A549 treated with GW870086 at 1 μM for 4 hours (cell line): ENCODE measurements around the gene ATP13A5. TPM values are rescaled to one million over a fixed set of nuclear protein-coding genes. Genes with fewer than 3 reads are reported as not detected.

Source experiments
- total RNA-seq: library from RNA; stranded (reverse); fragments of 200-300 nt; extraction: Qiagen RNA extraction; gene quantifications from 5 replicates; pipeline ENCODE4 v1.2.3, GENCODE V29; 2022; ENCODE audit warnings: low read depth

Gene ATP13A5
- not detected in 5 replicates for total RNA-seq

GRCh38 chr3:193378706-193379105, at the start of gene ATP13A5:
TSS of gene ATP13A5 (minus strand) at chr3:193378753. CDS start at chr3:193378725, 28 bp downstream.

GRCh38 chr3:193240850-193241706, 137.5 kb downstream of the ATP13A5 start, which contains the start of gene PLAAT1:
TSS of gene PLAAT1 (plus strand) at chr3:193241222. CDS start at chr3:193255651, 14,429 bp downstream.

Other genes starting within 250 kb of the ATP13A5 start
- not detected in 5 replicates for gene PLAAT1, start 137.5 kb downstream of the ATP13A5 start, total RNA-seq
- not detected in 5 replicates for gene ATP13A4, start 176.1 kb upstream of the ATP13A5 start, total RNA-seq
- gene OPA1, start 214.5 kb upstream of the ATP13A5 start, total RNA-seq = 27.3 to 31.0 TPM (median 30.4 TPM) in 5 replicates